Endodermal cell (in vitro differentiated cells): ENCODE results near the gene ROR1. TPM values are rescaled to one million over a fixed set of nuclear protein-coding genes. Genes with fewer than 3 reads are reported as not detected.
A peak's percentile ranks its signal among the peaks of the same experiment; 100 is the strongest.

Source experiments
- DNase-seq: peaks from one replicate; pipeline ENCODE4 v3.0.0-alpha.2; 2017
- H3K27ac ChIP-seq: 2 replicates; pipeline ENCODE4 v1.5.1; 2013; ENCODE audit warnings: mild to moderate bottlenecking, low read depth, low read length, moderate library complexity
- H3K27me3 ChIP-seq: 2 replicates; pipeline ENCODE4 v1.6.1; 2013; ENCODE audit warnings: mild to moderate bottlenecking, low read length, moderate library complexity; ENCODE audit not compliant: insufficient read depth, control insufficient read depth, poor library complexity, severe bottlenecking
- H3K36me3 ChIP-seq: 2 replicates; pipeline ENCODE4 v1.7.0; 2013; ENCODE audit warnings: mild to moderate bottlenecking, low read length, moderate library complexity; ENCODE audit not compliant: control insufficient read depth, insufficient read depth
- H3K4me1 ChIP-seq: one replicate; pipeline ENCODE4 v1.7.0; 2013; ENCODE audit warnings: low read length; ENCODE audit not compliant: control insufficient read depth, insufficient read depth
- H3K4me3 ChIP-seq: 2 replicates; pipeline ENCODE4 v1.5.1; 2013; ENCODE audit warnings: mild to moderate bottlenecking, low read length, moderate library complexity
- H3K9ac ChIP-seq: 2 replicates; pipeline ENCODE4 v1.6.1; 2013; ENCODE audit warnings: mild to moderate bottlenecking, low read length, moderate library complexity; ENCODE audit not compliant: poor library complexity, severe bottlenecking; ENCODE audit errors: extremely low read depth
- H3K9me3 ChIP-seq: 2 replicates; pipeline ENCODE4 v1.6.1; 2013; ENCODE audit warnings: mild to moderate bottlenecking, low read length, moderate library complexity; ENCODE audit not compliant: control insufficient read depth
- H3K27ac Mint-ChIP-seq: 2 replicates; pipeline ENCODE4 v1.8.0; 2020; ENCODE audit warnings: mixed read lengths
- H3K27me3 Mint-ChIP-seq: 2 replicates; pipeline ENCODE4 v1.8.0; 2021; ENCODE audit warnings: mild to moderate bottlenecking, mixed read lengths; ENCODE audit not compliant: insufficient read depth
- H3K36me3 Mint-ChIP-seq: 2 replicates; pipeline ENCODE4 v1.8.0; 2020; ENCODE audit warnings: low read depth, mixed read lengths
- H3K4me1 Mint-ChIP-seq: 2 replicates; pipeline ENCODE4 v1.8.0; 2020; ENCODE audit warnings: mixed read lengths
- H3K4me3 Mint-ChIP-seq: 2 replicates; pipeline ENCODE4 v1.8.0; 2020; ENCODE audit warnings: mild to moderate bottlenecking, moderate library complexity, mixed read lengths
- H3K9me3 Mint-ChIP-seq: 2 replicates; pipeline ENCODE4 v1.8.0; 2020; ENCODE audit warnings: mild to moderate bottlenecking, mixed read lengths
- CTCF ChIP-seq: fragments of 200-600 bp; sonication (generic); conservative IDR thresholded peaks from 2 replicates; pipeline ENCODE4 v1.5.0; 2021; ENCODE audit warnings: antibody characterized with exemption, mild to moderate bottlenecking
- WGBS, 2 experiments: methylation state at CpG; one replicate each; pipeline versions ENCODE4 v1.1.5 to v1.1.7; 2013; ENCODE audit warnings: missing lambda C conversion rate in 2 of 2, mixed read lengths in 1 of 2; ENCODE audit not compliant: insufficient coverage in 1 of 2, insufficient read length in 1 of 2; 5-methylcytosine and 5-hydroxymethylcytosine counted together
- total RNA-seq, 2 donors: library from RNA; stranded (reverse); fragmentation: NEBNext Ultra II Directional in 1 of 2; extraction: Animal tissue kit (Norgen Biotek cat#: 25700) in 1 of 2; gene quantifications; 2 replicates in 1 of 2; 3 replicates in 1 of 2; pipeline ENCODE4 v1.2.1, GENCODE V29; 2021

The ROR1 gene
- total RNA-seq, 2 donors from 2014 or later, result 77.4 to 77.9 TPM

GRCh38 chr1:64161357-64161941 is 387.6 kb downstream of the ROR1 start:
- no peak for DNase-seq
- Mint-ChIP-seq H3K27me3 (no peaks in the 10 kb centered on the region), H3K4me3 (no peak overlapping the region), H3K27ac (peak overlapping the region; percentile 67), H3K36me3 (peaks cover 55% of the 10 kb centered on the region), H3K4me1 (peaks cover 26% of the 10 kb centered on the region), H3K9me3 (no peaks in the 10 kb centered on the region)
- 100% methylated on average over 1 of the region's 1 CpG; no CpG with 5 or more reads in 1 of the 2 experiments for WGBS, 2 experiments
- H3K27ac ChIP-seq, result no peak overlapping the region
- TF ChIP-seq CTCF, result no peak
- no peaks in the 10 kb centered on the region for H3K27me3 ChIP-seq
- peaks cover under 1% of the 10 kb centered on the region for H3K9me3 ChIP-seq
- peaks cover 19% of the 10 kb centered on the region for H3K4me1 ChIP-seq
- H3K4me3 ChIP-seq, result no peak overlapping the region
- peaks cover 28% of the 10 kb centered on the region for H3K36me3 ChIP-seq
- H3K9ac ChIP-seq, result no peak overlapping the region

DNA sequence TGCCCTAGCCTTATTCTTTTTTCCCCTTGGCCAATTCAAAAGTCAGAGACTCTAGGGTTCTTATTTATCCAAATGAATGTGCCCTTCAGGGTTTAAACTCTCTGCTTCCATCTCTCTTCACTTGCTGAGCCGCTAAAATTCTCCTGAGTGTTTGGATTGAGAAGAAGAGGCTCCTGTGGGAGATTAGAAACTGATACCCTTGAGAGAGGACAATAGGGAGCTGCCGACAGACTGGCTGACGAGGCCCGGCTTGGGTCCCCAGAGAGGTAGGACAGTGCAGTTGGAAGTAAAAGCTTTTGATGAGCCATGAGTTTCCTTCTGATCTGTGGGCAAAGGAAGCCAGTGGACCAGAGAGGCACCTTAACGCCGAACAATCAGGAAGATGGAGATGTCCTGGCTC is 388.3 kb downstream of the ROR1 start:
- peaks cover 19% of the 10 kb centered on the region for H3K4me1 ChIP-seq
- peaks cover 6% of the 10 kb centered on the region for H3K9me3 ChIP-seq
- H3K27me3 ChIP-seq, result no peaks in the 10 kb centered on the region
- peaks cover 26% of the 10 kb centered on the region for H3K4me1 Mint-ChIP-seq
- peaks cover 61% of the 10 kb centered on the region for H3K36me3 Mint-ChIP-seq
- WGBS, 2 experiments, result 82% methylated on average over 5 to 6 of the region's 6 CpGs
- no peak overlapping the region for H3K4me3 Mint-ChIP-seq
- H3K27ac ChIP-seq, result no peak overlapping the region
- peaks cover 35% of the 10 kb centered on the region for H3K36me3 ChIP-seq
- H3K27me3 Mint-ChIP-seq, result no peaks in the 10 kb centered on the region
- H3K9ac ChIP-seq, result no peak overlapping the region
- peak overlapping the region; percentile 67 for H3K27ac Mint-ChIP-seq
- H3K9me3 Mint-ChIP-seq, result no peaks in the 10 kb centered on the region
- TF ChIP-seq CTCF, result no peak
- no peak overlapping the region for H3K4me3 ChIP-seq
- no peak for DNase-seq

DNA sequence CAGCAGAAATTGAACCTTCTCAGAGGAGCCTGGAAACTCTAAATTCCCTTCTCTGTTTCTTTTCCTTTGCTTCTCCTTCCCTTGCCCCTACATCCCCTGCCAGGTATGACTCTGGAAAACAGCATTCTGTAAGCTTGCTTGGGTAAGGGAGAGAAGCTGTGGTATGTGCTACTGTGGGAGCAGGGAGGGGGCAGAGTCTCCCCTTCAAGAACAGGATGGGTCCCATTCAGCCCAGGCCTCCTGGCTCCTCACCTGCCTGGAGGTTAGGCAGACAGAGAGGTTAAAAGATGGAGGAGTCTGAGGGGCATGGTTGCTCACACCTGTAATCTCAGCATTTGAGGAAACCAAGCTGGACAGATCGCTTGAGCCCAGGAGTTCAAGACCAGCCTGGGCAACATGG is 389.0 kb downstream of the ROR1 start:
- no peak overlapping the region for H3K27ac Mint-ChIP-seq
- H3K9me3 Mint-ChIP-seq, result no peaks in the 10 kb centered on the region

More for the DNA sequence above, 389.0 kb downstream of the ROR1 start:
- peaks cover 19% of the 10 kb centered on the region for H3K4me1 ChIP-seq
- no peak overlapping the region for H3K9ac ChIP-seq
- H3K4me3 ChIP-seq, result no peak overlapping the region
- WGBS, 2 experiments, result 100% methylated on average over 1 of the region's 1 CpG; no CpG with 5 or more reads in 1 of the 2 experiments
- Mint-ChIP-seq H3K27me3 (no peaks in the 10 kb centered on the region), H3K4me1 (peaks cover 26% of the 10 kb centered on the region), H3K4me3 (no peak overlapping the region), H3K36me3 (peaks cover 65% of the 10 kb centered on the region)
- H3K27me3 ChIP-seq, result no peaks in the 10 kb centered on the region
- TF ChIP-seq CTCF, result no peak
- H3K9me3 ChIP-seq, result peaks cover 8% of the 10 kb centered on the region
- DNase-seq, result no peak
- H3K36me3 ChIP-seq, result peaks cover 42% of the 10 kb centered on the region
- no peak overlapping the region for H3K27ac ChIP-seq
